HepG2 (cell line): ENCODE data around the gene CST4. TPM values are rescaled to one million over a fixed set of nuclear protein-coding genes. Genes with fewer than 3 reads are reported as not detected.

Experiments
- AHR ChIP-seq: IDR thresholded peaks from 2 replicates; pipeline ENCODE4 v1.6.1; 2018; ENCODE audit warnings: missing genetic modification reagents, missing compliant biosample characterization
- ARNT2 ChIP-seq: sonication (generic); formaldehyde crosslinking; IDR thresholded peaks from 2 replicates; pipeline ENCODE4 v1.8.0; 2022; ENCODE audit warnings: mild to moderate bottlenecking, low read depth, missing genetic modification reagents, moderate library complexity
- ASH2L ChIP-seq: fragments of 300-600, 200-600 bp; sonication (generic); IDR thresholded peaks from 2 replicates; pipeline ENCODE4 v1.7.0; 2017; ENCODE audit warnings: low read depth, mild to moderate bottlenecking, moderate library complexity, mixed read lengths, low read length; ENCODE audit not compliant: insufficient read length
- GZF1 ChIP-seq: sonication (generic); formaldehyde crosslinking; IDR thresholded peaks from 2 replicates; pipeline ENCODE4 v1.5.1; 2020; ENCODE audit warnings: mild to moderate bottlenecking, missing genetic modification reagents
- HIVEP1 ChIP-seq: sonication (generic); formaldehyde crosslinking; IDR thresholded peaks from 2 replicates; pipeline ENCODE4 v1.4.0; 2020; ENCODE audit warnings: mild to moderate bottlenecking, missing genetic modification reagents
- MEIS2 ChIP-seq: sonication (generic); formaldehyde crosslinking; IDR thresholded peaks from 2 replicates; pipeline ENCODE4 v1.9.0; 2021; ENCODE audit warnings: mild to moderate bottlenecking, missing genetic modification reagents
- MTF2 ChIP-seq: sonication (generic); formaldehyde crosslinking; IDR thresholded peaks from 2 replicates; pipeline ENCODE4 v1.5.0; 2020; ENCODE audit warnings: missing genetic modification reagents, borderline replicate concordance
- MXI1 ChIP-seq: IDR thresholded peaks from 3 replicates; pipeline ENCODE4 v1.6.1; 2012; ENCODE audit warnings: low read depth, low read length, inconsistent platforms, borderline replicate concordance
- PPARG ChIP-seq: conservative IDR thresholded peaks from 2 replicates; pipeline ENCODE4 v1.6.1; 2016; ENCODE audit warnings: missing biosample characterization, missing genetic modification reagents
- SAP130 ChIP-seq: IDR thresholded peaks from 2 replicates; pipeline ENCODE4 v1.6.1; 2016; ENCODE audit warnings: low read depth
- TEAD3 ChIP-seq: optimal IDR thresholded peaks from 2 replicates; pipeline ENCODE3; 2016; ENCODE audit warnings: borderline replicate concordance
- THAP7 ChIP-seq: sonication (generic); formaldehyde crosslinking; IDR thresholded peaks from 2 replicates; pipeline ENCODE4 v1.8.1; 2023; ENCODE audit warnings: mild to moderate bottlenecking, missing genetic modification reagents
- THAP9 ChIP-seq: sonication (generic); formaldehyde crosslinking; IDR thresholded peaks from 2 replicates; pipeline ENCODE4; 2020; ENCODE audit warnings: missing genetic modification reagents, mild to moderate bottlenecking, borderline replicate concordance
- ZNF24 ChIP-seq: fragments of 450-650 bp; IDR thresholded peaks from 2 replicates; pipeline ENCODE4 v1.6.1; 2017; ENCODE audit warnings: antibody characterized with exemption, mild to moderate bottlenecking
- ZNF292 ChIP-seq: sonication (generic); formaldehyde crosslinking; IDR thresholded peaks from 2 replicates; pipeline ENCODE4 v1.8.1; 2022; ENCODE audit warnings: mild to moderate bottlenecking, low read depth, missing genetic modification reagents, borderline replicate concordance
- ZNF34 ChIP-seq: sonication (generic); formaldehyde crosslinking; IDR thresholded peaks from 2 replicates; pipeline ENCODE4 v1.4.0; 2020; ENCODE audit warnings: mild to moderate bottlenecking, missing genetic modification reagents, borderline replicate concordance
- ZNF549 ChIP-seq: sonication (generic); formaldehyde crosslinking; IDR thresholded peaks from 2 replicates; pipeline ENCODE4 v1.5.0; 2020; ENCODE audit warnings: missing genetic modification reagents
- ZNF720 ChIP-seq: sonication (generic); formaldehyde crosslinking; IDR thresholded peaks from 2 replicates; pipeline ENCODE4 v1.4.0; 2020; ENCODE audit warnings: missing genetic modification reagents
- polyA plus RNA-seq, 8 experiments: library from polyadenylated mRNA; depleted of rRNA in 3 of 8; stranded (reverse) in 7 of 8; unstranded in 1 of 8; fragments of >200 nt; fragmentation: Illumina TruSeq in 4 of 8; extraction: Trizol in 4 of 8; gene quantifications; 2 replicates each; pipeline versions ENCODE4 v1.2.1 to v1.2.3, GENCODE V29; 2011 to 2016; ENCODE audit warnings: low read depth in 4 of 8, missing spikeins in 1 of 8, mixed read lengths in 1 of 8; ENCODE audit not compliant: insufficient read depth in 1 of 8
- total RNA-seq, 5 experiments: library from RNA; depleted of rRNA; stranded (reverse); fragments of >200 nt; fragmentation: Illumina TruSeq; extraction: Trizol; gene quantifications; 2 replicates each; pipeline ENCODE4 v1.2.3, GENCODE V29; 2016; ENCODE audit warnings: low read depth in 1 of 5
- TF ChIP-seq, protein P1 (sequence below): sonication (generic); formaldehyde crosslinking; IDR thresholded peaks from 2 replicates; pipeline ENCODE4 v1.8.1; 2023; ENCODE audit warnings: mild to moderate bottlenecking, missing genetic modification reagents, borderline replicate concordance
- TF ChIP-seq, protein P2 (sequence below): sonication (generic); formaldehyde crosslinking; IDR thresholded peaks from 2 replicates; pipeline ENCODE4 v1.8.0; 2022; ENCODE audit warnings: mild to moderate bottlenecking, missing genetic modification reagents, borderline replicate concordance
- TF ChIP-seq, protein P3 (sequence below): sonication (generic); formaldehyde crosslinking; IDR thresholded peaks from 2 replicates; pipeline ENCODE4 v1.4.0; 2020; ENCODE audit warnings: missing genetic modification reagents

CST4 gene
- total and polyA plus RNA-seq, 2 of the 13 experiments (the other 11 are each of a cell fraction or from before 2014, with no cell fraction given), result not detected

DNA sequence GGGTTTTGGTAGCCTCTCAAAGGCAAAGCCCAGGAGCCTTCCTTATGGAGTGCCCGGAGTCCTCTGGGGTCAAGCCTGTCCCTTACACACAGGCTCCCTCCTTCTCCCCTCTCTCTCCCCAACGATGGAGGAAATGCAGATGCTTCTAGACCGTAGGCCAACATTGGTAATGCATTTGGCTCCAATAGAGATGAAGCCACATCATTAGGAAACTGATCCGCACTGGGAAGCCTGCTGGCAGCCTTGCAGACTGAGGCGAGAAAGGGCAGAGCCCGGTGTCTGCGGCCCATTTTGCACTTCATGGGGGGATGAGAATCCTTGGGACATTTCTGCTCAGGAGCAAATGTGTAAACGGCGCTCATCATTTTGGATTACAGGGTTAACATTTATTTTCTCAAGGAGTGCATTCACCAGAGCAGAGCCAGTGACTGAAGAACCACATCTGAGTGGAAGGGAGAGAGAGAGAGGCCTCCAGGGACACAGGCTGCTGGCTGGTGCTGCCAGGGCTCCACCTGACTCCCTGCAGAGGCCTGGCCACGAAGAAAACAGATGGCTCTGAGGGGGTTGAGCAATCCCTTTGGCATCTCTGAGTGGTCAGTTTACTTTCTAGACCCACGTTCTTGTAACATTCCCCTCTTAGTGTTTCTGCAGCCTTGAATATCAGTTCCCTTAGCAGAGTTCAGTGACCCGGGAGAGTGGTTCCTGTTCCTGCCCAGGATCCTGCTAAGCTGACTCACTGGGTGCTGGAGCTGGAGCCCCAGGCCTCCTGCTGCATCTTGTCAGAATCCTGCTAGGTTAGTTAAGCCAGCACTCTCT, 46.7 kb downstream of the CST4 start (continued):
- TF ChIP-seq, protein P1, sequence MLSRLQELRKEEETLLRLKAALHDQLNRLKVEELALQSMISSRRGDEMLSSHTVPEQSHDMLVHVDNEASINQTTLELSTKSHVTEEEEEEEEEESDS, result no peak
- TF ChIP-seq ZNF34 (CRISPR knock-in tag), result peak; percentile 59; the same call in 1 of the 2 replicates
- TF ChIP-seq AHR (CRISPR knock-in tag), result 0 out of 2 replicates have a peak, but pooled peaks have one; percentile 6
- no peak for TF ChIP-seq ZNF292
- TF ChIP-seq ZNF24, result no peak
- no peak for TF ChIP-seq HIVEP1 (CRISPR knock-in tag)
- 0 out of 3 replicates have a peak, but pooled peaks have one; percentile 17 for TF ChIP-seq MXI1
- no peak for TF ChIP-seq MTF2 (CRISPR knock-in tag)
- TF ChIP-seq MEIS2 (CRISPR knock-in tag), result 0 out of 2 replicates have a peak, but pooled peaks have one; percentile 25
- TF ChIP-seq, protein P2, sequence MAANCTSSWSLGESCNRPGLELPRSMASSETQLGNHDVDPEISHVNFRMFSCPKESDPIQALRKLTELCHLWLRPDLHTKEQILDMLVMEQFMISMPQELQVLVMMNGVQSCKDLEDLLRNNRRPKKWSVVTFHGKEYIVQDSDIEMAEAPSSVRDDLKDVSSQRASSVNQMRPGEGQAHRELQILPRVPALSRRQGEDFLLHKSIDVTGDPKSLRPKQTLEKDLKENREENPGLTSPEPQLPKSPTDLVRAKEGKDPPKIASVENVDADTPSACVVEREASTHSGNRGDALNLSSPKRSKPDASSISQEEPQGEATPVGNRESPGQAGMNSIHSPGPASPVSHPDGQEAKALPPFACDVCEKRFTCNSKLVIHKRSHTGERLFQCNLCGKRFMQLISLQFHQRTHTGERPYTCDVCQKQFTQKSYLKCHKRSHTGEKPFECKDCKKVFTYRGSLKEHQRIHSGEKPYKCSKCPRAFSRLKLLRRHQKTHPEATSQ (CRISPR knock-in tag), result no peak
- TF ChIP-seq, protein P3, sequence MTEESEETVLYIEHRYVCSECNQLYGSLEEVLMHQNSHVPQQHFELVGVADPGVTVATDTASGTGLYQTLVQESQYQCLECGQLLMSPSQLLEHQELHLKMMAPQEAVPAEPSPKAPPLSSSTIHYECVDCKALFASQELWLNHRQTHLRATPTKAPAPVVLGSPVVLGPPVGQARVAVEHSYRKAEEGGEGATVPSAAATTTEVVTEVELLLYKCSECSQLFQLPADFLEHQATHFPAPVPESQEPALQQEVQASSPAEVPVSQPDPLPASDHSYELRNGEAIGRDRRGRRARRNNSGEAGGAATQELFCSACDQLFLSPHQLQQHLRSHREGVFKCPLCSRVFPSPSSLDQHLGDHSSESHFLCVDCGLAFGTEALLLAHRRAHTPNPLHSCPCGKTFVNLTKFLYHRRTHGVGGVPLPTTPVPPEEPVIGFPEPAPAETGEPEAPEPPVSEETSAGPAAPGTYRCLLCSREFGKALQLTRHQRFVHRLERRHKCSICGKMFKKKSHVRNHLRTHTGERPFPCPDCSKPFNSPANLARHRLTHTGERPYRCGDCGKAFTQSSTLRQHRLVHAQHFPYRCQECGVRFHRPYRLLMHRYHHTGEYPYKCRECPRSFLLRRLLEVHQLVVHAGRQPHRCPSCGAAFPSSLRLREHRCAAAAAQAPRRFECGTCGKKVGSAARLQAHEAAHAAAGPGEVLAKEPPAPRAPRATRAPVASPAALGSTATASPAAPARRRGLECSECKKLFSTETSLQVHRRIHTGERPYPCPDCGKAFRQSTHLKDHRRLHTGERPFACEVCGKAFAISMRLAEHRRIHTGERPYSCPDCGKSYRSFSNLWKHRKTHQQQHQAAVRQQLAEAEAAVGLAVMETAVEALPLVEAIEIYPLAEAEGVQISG (CRISPR knock-in tag), result peak; percentile 19; the same call in 1 of the 2 replicates
- no peak for TF ChIP-seq GZF1 (CRISPR knock-in tag)
- TF ChIP-seq THAP9 (CRISPR knock-in tag), result no peak
- TF ChIP-seq ZNF720 (CRISPR knock-in tag), result no peak
- peak; percentile 31; the same call in 1 of the 2 replicates for TF ChIP-seq SAP130 (CRISPR knock-in tag)
- no peak for TF ChIP-seq ASH2L
- 0 out of 2 replicates have a peak, but pooled peaks have one; percentile 25 for TF ChIP-seq THAP7 (CRISPR knock-in tag)
- peak; percentile 47 for TF ChIP-seq TEAD3 (CRISPR knock-in tag)
- TF ChIP-seq PPARG (CRISPR knock-in tag), result no peak
- no peak for TF ChIP-seq ZNF549 (CRISPR knock-in tag)
- peak; percentile 66; the same call in 1 of the 2 replicates for TF ChIP-seq ARNT2 (CRISPR knock-in tag)
